Erythroblast (primary cell): ENCODE results near the gene MTM1.

ENCODE experiments used
- DNase-seq, 2 experiments: peaks; one replicate each; lab custom pipeline; 2025; lab: John Stamatoyannopoulos, UW
- GATA1 ChIP-seq: IDR thresholded peaks from 2 replicates; pipeline ENCODE4 v1.6.1; 2011; ENCODE audit warnings: low read depth, mild to moderate bottlenecking, control low read depth, low read length, moderate library complexity
- POLR2A ChIP-seq: IDR thresholded peaks from 2 replicates; pipeline ENCODE4 v1.6.1; 2011; ENCODE audit warnings: mild to moderate bottlenecking, low read length

The MTM1 gene

DNA sequence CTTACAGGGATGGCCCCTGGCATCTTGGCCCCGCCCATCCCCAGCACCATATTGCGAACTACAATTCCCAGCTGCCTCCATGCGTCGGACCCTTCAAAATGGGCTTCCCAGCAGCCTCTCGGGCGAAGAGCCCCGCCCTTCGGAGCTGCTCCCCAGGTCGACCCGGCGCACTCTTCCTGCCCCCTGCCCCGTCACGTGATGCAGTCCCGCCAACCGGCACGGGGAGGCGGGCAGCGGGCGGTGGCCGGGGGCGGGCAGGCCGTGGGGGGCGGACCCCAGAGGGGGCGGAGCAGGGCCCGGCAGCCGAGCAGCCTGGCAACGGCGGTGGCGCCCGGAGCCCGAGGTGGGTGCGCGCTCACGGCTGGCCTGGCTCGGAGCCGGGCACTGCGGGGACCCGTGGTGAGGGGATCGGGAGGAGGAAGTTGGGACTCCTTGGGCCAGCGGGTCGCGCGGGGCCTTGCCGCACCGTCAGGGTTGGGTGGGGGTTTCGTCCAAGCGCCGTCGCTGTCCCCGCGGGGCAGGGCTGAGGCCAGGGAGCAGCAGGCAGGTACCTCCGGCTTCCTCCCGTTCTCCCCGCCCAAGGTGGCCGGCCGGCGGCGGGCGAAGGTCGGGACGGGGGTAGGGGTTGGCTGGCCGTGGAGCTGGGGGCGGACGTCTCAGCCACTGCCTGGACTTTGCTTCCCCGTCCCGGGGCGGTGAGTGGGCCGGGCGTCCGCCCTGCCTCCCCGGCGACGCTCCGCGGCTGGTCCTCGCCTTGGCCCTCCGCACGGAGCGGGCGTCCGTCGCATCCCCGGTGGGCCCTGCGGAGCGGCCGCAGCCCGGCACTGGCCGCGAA lies at the start of gene MTM1:
Gene MTM1 (plus strand): TSS at position 302 of the 835 bp plus-strand sequence. CDS start 23,994 bp downstream, outside the sequence.
- peak; percentile 94 for DNase-seq
- TF ChIP-seq GATA1 = no peak
- TF ChIP-seq POLR2A = peak; percentile 48

DNA sequence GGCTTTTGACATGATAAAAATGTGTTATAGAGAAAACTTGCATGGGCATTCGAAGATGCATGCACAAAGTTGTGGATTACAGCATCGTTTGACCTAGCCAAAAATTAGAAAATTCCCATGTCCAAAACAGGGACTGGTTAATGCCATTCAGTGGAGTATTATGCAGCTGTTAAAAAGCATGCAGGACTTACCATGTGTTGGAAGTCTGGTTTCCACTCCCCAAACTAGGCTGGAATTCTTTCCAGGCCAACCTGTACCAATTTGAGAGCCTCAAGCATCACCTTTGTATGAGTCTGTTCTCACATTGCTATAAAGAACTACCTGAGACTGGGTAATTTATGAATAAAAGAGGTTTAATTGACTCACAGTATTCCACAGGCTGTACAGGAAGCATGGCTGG lies 45.9 kb upstream of the MTM1 start:
- TF ChIP-seq GATA1 (no peak), POLR2A (no peak)

DNA sequence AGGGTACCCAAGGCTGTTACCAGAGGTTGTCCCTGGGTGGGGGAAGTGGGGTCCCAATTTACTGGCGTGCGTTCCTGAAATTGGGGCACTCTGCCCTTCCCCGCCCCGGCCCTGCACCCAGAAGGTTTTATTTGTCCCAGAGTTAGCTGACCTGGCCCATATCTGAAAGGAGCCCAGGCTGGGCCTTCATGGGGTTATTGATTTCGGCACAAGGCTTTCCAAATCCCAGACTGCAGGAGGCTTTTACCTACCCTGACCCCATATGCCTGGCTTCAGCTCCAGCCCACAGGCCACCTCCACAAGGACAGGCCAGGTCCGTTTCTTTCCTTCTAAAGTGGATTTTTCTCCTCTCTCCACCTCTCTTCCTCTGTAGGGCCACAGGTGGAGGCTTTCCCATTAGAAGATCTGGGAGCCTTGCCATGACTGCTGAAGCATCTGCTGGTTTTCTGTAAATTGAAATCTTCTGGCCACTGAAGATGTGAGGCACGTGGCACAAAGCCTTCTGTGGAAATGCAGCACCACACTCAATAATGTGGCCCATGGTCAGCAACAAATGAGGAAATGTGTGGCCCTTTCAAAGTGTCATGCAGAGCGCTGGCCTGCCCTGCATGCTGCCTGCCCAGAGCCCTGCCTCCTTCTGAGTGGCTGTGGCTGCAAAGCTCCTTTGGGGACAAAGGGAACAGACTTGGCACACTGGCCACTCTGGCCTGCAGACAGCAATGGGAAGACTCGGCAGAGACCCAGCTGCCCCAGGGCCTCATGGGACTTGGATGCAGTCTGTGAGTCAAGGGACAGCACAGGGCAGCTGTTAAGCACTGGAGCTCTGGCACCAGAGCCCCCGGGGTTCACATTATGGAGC lies 43.1 kb upstream of the MTM1 start:
- DNase-seq = no peak
- TF ChIP-seq GATA1 (no peak), POLR2A (no peak)

More for the DNA sequence above, 45.9 kb upstream of the MTM1 start:
- DNase-seq = no peak

DNA sequence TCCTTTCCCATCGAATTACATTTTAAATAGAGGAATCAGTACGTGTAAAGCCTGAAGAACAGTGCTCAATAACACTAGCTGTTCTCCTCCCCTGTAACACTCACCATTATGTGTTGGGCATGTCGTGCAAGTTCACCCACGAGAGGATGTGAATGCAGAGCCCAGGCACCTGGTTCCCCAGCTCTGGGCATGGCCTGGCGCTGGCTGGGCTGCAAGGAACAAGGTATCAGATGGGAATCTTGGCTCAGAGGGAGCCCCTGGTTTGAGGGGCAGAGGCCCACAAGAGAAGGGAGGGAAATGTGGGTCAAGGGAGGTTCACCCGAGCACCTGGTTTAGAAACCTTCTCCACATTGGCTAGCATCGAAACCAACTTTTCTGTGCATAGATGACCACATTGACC lies 41.7 kb upstream of the MTM1 start:
- TF ChIP-seq GATA1 = no peak
- no peak for TF ChIP-seq POLR2A

DNA sequence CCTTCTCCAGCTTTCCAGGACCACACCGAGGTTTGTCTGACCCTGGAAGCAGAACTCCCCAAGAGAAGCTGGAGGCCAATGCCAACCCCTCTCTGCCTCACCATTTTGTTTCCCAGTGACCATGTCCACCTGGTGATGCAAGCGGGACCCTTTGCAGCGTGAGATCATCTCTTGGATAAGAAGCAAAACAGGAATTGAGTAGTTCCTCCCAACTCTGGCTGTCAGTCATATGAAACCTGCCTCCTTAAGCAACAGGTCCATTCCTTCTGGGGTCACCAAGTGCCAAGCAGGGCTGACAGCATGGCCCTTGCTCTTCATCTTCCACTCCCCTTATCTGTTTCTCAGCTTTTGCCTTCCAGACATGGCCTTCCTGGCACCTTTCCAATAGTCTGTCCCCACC lies 41.3 kb upstream of the MTM1 start:
- no peak for TF ChIP-seq POLR2A
- TF ChIP-seq GATA1 = no peak
- DNase-seq = no peak

More for the DNA sequence above, 41.7 kb upstream of the MTM1 start:
- DNase-seq = no peak

DNA sequence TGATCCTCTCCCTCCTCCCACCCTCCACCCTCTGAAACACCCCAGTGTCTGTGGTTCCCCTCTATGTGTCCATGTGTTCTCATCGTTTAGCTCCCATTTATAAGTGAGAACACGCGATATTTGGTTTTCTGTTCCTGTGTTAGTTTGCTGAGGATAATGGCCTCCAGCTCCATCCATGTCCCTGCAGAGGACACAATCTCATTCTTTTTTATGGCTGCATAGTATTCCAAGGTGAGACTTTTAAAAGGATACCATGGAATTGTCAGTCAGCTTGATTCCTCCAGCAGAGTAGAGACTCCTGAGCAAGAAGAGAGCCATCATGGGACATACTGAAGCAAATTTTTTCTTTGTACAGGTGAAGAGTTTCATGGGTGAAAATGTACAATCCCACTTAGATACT lies 38.8 kb upstream of the MTM1 start:
- TF ChIP-seq GATA1 (no peak), POLR2A (no peak)
- no peak for DNase-seq

DNA sequence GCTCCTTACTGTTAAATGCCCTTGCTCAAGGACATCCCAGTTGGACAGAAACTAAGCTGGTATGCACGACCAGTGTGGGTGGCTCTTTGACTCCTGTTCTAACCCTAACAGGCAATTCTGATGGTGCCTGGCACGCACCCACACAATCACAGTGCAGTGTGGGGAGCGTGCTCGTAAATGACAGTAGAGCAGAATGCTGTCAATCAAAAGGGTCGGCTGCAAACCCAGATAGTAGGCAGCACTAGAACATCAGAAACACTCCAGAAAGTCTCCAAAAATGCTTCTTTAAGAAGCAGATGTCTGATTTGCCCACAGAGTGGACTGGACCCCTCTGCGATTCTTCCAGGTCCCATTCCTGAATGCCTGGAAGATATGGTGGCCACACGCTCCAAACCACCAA lies 37.6 kb upstream of the MTM1 start:
- DNase-seq = no peak
- TF ChIP-seq POLR2A (no peak), GATA1 (no peak)

DNA sequence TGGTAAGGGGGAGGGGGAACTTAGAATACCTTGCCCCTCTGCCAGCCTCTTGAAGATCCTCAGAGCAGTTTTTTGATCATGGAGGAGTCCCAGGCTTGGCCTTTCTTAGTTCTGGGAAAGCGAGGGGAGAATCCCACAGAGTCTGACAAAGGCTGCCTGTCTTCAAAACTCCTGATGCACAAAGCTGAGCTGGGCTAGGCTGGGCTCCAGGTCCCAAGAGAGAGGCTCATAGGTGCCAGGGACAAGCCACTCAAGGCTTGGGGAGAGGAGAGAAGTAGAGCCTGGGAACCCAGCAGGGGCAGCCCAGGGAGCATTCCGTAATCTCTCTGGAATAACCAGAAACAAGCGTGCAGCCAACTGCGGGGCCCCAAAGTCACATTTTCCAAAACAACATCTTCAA lies 37.0 kb upstream of the MTM1 start:
- no peak for TF ChIP-seq POLR2A
- TF ChIP-seq GATA1 = no peak
- no peak for DNase-seq

DNA sequence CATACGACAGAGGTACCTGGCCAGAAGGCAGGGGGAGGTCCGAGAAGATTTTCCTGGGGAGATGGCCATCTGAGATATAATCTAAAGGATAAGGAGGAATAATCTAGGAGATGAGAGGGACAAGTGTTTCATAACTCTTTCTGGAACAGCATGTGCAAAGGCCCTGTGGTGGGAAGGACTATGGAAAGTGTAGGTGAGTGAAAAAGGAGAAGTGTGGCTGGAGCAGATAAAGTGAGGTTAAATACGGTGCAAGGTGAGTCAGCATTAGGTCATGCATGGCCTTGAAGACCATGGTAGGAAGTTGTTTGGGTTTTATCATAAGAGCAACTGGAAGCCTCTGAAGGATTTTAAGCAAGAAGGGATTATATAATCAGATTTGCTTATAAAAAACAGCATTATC lies 34.6 kb upstream of the MTM1 start:
- DNase-seq = no peak
- TF ChIP-seq GATA1 = no peak
- no peak for TF ChIP-seq POLR2A

DNA sequence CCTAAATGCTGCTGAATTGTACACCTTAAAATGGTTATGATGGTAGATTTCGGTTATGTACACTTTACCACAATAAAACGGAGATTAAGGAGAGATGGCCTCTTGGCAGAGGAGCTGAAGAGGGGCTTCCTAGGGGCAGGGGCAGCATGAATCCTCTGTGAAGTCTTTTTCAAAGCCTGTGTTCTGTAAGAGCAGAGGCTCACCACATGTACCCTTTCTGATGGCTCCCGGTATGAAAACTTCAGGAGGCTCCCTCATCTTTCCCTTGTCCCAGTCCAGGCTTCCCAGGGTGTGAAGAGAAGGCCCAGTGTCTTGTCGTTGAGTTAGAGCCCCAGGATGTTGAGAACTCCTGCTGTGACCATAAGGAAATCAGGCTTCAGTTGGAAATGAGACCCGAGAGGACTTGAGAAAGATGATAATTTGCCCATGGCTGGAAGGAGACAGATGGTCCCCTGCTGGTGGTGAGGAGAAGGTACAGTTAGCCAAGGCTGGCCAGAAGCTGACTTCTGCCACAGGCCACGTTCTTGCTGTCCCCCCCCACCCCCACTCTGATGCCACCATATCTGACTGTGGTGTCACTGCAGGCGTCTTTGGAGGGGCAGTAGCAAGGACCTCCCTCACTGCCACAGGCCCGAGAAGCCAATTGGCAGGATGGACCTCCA lies 31.8 kb upstream of the MTM1 start:
- TF ChIP-seq GATA1 (no peak), POLR2A (no peak)
- peak in 1 of 2 experiments; percentile 0 for DNase-seq

DNA sequence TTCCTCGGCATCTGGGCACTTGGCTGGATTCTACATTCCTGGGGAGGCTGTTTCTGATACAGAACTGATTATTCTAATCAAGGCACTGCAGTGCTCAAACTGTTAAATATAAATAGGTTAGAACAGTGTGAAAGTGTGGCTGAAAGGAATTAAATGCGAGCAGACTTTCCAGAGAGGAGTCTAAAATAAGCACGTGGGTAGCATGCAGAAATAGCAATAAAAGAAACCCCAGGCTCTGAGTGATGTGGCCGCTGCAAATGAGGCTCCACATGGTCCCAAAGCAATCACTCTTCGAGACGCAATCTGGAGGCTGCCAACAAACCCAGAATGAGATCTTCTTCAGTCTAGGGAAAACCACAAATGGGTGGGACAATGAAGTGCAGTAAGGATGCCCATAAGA lies 30.6 kb upstream of the MTM1 start:
- no peak for TF ChIP-seq GATA1
- TF ChIP-seq POLR2A = no peak
- DNase-seq = no peak

DNA sequence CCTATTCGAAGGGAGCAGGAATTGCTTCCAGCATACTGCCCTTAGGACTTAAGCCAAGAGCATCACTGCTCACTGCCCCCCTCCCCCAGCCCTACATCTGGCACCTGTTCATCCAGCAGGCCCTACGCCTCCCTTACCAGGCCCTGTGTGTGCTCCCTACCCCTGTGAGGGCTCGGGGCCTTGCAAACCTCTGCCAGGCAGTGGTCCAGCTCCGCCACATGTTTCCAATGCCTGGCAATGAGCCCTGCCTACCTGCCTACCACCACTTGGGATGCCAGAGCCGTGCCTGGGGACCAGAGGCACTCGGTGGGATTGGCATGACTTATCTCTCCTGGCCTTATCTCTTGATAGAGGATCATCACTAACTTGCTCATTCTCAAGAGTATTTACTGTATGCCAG lies 27.5 kb upstream of the MTM1 start:
- TF ChIP-seq GATA1 (no peak), POLR2A (no peak)
- DNase-seq = no peak

DNA sequence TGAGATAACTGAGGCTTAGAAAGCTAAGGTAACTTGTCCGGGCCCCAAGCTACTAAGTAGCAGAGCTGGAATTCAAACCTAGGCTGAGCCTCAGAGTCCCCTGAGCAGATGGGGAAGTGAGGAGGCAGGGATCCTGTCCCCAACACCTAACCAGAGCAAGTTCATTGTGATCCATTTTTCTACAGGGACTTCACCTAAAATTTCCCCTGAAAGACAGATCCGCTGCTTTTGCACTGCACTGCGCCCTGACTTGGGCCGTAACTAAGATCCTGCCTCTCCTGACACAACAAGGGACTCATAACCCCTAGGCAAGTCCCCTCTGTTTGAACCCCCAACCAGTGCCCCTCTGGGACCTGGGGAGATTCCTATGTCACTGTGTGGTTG lies 25.6 kb upstream of the MTM1 start:
- TF ChIP-seq GATA1 (no peak), POLR2A (no peak)
- DNase-seq = no peak
